ENCODE data around the gene LINC01488. TPM values are rescaled to one million over a fixed set of nuclear protein-coding genes. Genes with fewer than 3 reads are reported as not detected.

The LINC01488 gene
- total and polyA plus RNA-seq, 3 donors from 2014 or later: not detected

- TF ChIP-seq POLR2A (IDR thresholded peaks at IDR 0.05): no peak
- TF ChIP-seq, protein P1, sequence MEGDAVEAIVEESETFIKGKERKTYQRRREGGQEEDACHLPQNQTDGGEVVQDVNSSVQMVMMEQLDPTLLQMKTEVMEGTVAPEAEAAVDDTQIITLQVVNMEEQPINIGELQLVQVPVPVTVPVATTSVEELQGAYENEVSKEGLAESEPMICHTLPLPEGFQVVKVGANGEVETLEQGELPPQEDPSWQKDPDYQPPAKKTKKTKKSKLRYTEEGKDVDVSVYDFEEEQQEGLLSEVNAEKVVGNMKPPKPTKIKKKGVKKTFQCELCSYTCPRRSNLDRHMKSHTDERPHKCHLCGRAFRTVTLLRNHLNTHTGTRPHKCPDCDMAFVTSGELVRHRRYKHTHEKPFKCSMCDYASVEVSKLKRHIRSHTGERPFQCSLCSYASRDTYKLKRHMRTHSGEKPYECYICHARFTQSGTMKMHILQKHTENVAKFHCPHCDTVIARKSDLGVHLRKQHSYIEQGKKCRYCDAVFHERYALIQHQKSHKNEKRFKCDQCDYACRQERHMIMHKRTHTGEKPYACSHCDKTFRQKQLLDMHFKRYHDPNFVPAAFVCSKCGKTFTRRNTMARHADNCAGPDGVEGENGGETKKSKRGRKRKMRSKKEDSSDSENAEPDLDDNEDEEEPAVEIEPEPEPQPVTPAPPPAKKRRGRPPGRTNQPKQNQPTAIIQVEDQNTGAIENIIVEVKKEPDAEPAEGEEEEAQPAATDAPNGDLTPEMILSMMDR (IDR thresholded peaks at IDR 0.05): no peak
- Histone ChIP-seq H3K27me3 (no peaks in the 10 kb centered on the region), H3K27ac (no peak overlapping the region), H3K4me1 (no peaks in the 10 kb centered on the region), H3K9me3 (no peaks in the 10 kb centered on the region), H3K4me3 (no peak overlapping the region), H3K36me3 (ENCODE audit: low read depth, missing control alignments) (no peaks in the 10 kb centered on the region)
- intact Hi-C loops (cut with DNase I; ENCODE audit: low total_unique reads): no loop called here
- no peak for DNase-seq
- WGBS, 2 donors: 84 to 100% methylated on average over 1 of the region's 1 CpG
These were observed 20.8 kb upstream of the LINC01488 start for GRCh38 chr11:69460540-69461257.

DNA sequence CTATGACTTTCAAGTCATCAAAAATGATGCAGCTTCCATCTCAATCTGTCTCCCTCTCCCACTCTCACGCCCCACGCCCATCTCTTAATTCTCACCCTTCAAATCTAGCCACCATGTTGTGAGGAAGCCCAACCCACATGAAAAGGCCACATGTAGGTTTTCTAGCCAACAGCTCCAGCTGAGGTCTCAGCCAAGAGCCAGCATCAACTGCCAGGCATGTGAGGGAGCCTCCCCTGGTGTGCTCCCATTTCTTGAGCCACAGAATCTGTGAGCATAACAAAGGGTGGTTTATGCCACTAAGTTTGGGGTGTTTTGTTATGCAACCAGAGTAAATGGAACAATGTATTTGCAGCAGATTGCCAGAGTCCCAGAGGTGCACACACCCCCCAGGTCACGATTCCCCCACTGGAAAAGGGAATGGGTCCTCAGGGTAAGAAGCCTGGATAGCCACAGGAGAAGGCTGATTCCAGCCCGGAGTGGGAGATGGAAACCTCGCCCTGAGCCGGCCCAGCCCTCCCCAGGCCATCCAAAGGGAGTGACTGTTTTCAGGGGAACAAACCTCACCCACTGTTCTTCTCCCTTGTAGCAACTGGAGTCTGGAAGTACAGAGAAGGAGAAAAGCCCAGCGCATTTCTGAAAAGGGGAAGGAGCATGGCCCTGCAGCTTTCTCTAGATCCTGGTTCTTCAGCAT lies 20.0 kb upstream of the LINC01488 start:
- no peaks in the 10 kb centered on the region for H3K27me3 ChIP-seq
- WGBS, 2 donors: 82 to 86% methylated on average over 7 of the region's 7 CpGs
- intact Hi-C loops (cut with DNase I; ENCODE audit: low total_unique reads): no loop called here

DNA sequence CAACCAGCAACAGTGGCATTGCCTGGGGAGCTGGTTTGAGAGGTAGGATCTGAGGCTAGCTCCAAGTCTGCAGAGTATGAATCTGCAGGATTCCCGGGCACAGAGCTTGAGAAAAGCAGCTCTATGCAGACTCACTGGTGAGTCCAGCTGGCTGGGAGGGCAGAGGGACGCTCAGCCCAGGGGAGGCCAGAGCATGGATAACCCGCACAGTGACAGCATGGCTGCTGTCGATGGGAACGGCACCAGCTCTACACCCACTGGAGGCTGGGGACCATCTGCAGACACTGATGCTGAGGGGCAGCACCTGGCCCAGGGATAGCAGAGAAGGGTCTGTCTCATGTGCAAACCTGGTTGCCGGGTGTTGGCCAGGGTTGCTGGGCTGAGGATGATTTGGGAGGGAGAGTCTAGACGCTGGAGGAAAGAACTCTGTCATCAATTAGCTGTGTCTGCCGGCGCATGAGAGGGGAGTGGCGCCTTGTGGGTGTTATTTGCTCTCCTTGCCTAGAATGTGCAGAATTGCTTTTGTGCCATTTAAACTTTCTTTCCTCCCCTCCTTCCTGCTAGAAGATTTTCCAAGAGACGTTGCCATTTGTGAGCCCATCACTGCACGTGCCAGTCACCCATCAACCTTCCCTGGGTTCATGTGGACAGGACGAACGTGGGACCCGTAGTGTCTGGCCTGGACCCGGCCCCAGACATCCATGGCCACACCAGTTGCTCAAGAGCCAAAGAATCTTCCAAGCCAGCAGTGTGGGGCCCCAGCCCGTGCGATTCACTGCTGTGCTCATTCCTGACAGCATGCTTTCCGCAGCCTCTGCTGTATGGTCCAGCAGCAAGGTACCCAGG lies 19.1 kb upstream of the LINC01488 start:
- no peaks in the 10 kb centered on the region for H3K4me1 ChIP-seq
- DNase-seq: no peak
- H3K4me3 ChIP-seq: no peak overlapping the region
- WGBS, 2 donors: 76 to 88% methylated on average over 13 to 19 of the region's 19 CpGs
- intact Hi-C loops (cut with DNase I; ENCODE audit: low total_unique reads): no loop called here
- TF ChIP-seq, protein P1 (IDR thresholded peaks at IDR 0.05): no peak
- no peak for TF ChIP-seq POLR2A (IDR thresholded peaks at IDR 0.05)
- no peaks in the 10 kb centered on the region for H3K9me3 ChIP-seq
- no peaks in the 10 kb centered on the region for H3K36me3 ChIP-seq (ENCODE audit: low read depth, missing control alignments)
- no peaks in the 10 kb centered on the region for H3K27me3 ChIP-seq
- no peak overlapping the region for H3K27ac ChIP-seq

More for the DNA sequence above, 20.0 kb upstream of the LINC01488 start:
- no peak for TF ChIP-seq POLR2A (IDR thresholded peaks at IDR 0.05)
- TF ChIP-seq, protein P1 (IDR thresholded peaks at IDR 0.05): no peak
- no peaks in the 10 kb centered on the region for H3K36me3 ChIP-seq (ENCODE audit: low read depth, missing control alignments)
- H3K27ac ChIP-seq: no peak overlapping the region
- DNase-seq: no peak
- no peak overlapping the region for H3K4me3 ChIP-seq
- H3K9me3 ChIP-seq: no peaks in the 10 kb centered on the region
- H3K4me1 ChIP-seq: no peaks in the 10 kb centered on the region

DNA sequence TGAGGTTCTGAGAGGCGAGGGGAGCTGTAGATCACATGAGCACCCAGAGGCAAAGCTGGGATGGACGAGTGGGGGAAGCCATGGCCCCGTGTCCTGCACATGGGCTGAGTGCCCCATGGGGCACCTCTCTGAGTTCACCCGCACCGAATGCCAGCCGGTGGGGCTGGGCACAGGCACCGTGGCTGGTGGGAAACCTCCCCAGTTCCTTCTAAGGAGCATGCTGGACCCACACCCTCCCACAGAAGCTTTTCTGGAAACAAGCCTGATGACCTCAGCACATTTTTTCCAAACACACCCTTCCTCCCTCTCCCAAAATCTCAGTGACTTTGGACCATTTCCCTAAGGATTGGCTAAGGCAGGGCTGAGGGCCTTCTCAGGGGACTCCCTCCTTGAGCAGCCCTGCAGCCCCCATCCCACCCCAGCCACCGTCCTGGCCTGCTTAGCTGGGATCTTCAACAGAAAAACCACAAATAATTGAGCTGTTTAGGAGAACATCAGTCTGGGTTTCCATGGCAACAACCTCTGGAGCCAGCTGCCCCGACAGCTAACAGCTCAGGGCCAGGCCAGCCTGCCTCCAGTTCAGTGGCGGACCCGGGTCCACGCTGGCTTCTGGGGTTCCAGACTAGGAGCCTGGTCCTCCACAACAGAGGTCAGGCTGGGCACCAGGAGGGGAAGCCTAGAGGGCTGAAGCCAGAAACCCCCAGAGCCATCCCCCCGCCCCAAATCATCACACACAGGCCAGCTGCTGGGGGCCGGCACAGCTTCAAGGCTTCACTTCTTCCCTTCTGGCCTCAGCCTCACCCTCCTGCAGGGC lies 18.1 kb upstream of the LINC01488 start:
- Histone ChIP-seq H3K4me1 (no peaks in the 10 kb centered on the region), H3K36me3 (ENCODE audit: low read depth, missing control alignments) (no peaks in the 10 kb centered on the region), H3K4me3 (no peak overlapping the region), H3K9me3 (no peaks in the 10 kb centered on the region), H3K27ac (no peak overlapping the region), H3K27me3 (no peaks in the 10 kb centered on the region)
- 56 to 64% methylated on average over 5 to 14 of the region's 14 CpGs for WGBS, 2 donors
- DNase-seq: no peak
- intact Hi-C loops (cut with DNase I; ENCODE audit: low total_unique reads): no loop called here
- TF ChIP-seq POLR2A (IDR thresholded peaks at IDR 0.05): no peak
- TF ChIP-seq, protein P1 (IDR thresholded peaks at IDR 0.05): no peak
